B cell (primary cell): Measurements from ENCODE around the gene TMEM126A. TPM values are rescaled to one million over a fixed set of nuclear protein-coding genes. Genes with fewer than 3 reads are reported as not detected.

Experiments
- ATAC-seq: fragments of 200-7000 bp; cut with Tn5 transposase; one replicate; pipeline ENCODE4 v1.10.0; 2021; ENCODE audit warnings: low read depth, mild to moderate bottlenecking, moderate number of reproducible peaks, moderate library complexity
- CTCF ChIA-PET: fragments of 350-600 bp; sonication (Branson Sonifier 250); formaldehyde crosslinking; loops from one replicate; lab custom pipeline; 2021; ENCODE audit warnings: antibody characterized with exemption, inconsistent platforms; lab: Charles Lee
- POLR2A ChIA-PET: fragments of 350-600 bp; sonication (Branson Sonifier 250); formaldehyde crosslinking; loops from one replicate; lab custom pipeline; 2021; ENCODE audit warnings: antibody characterized with exemption; lab: Charles Lee
- DNase-seq: peaks from one replicate; pipeline ENCODE4 v3.0.0; 2013
- H2AFZ ChIP-seq: 2 replicates; pipeline ENCODE4 v1.6.1; 2012; ENCODE audit warnings: mild to moderate bottlenecking, low read depth, low read length; ENCODE audit not compliant: insufficient read depth, poor library complexity, severe bottlenecking
- H3K27ac ChIP-seq, 2 donors: 1 replicate in 1 of 2; 2 replicates in 1 of 2; pipeline ENCODE4 v1.5.1; 2012 to 2013; ENCODE audit warnings: low read length in 2 of 2, mild to moderate bottlenecking in 2 of 2, moderate library complexity in 1 of 2
- H3K27me3 ChIP-seq, 4 experiments: fragments of 200-600 bp in 1 of 4; sonication (generic) in 1 of 4; replicated peaks in 1 of 4; 1 replicate in 2 of 4; 2 replicates in 2 of 4; pipeline versions ENCODE4 v1.6.1 to v1.7.0; 2013 to 2016; ENCODE audit warnings: low read length in 3 of 4, mild to moderate bottlenecking in 2 of 4, mixed read lengths in 1 of 4, moderate library complexity in 1 of 4; ENCODE audit not compliant: insufficient read depth in 4 of 4, control insufficient read depth in 3 of 4; ENCODE audit errors: control extremely low read depth in 1 of 4
- H3K36me3 ChIP-seq, 2 experiments: replicated peaks in 1 of 2; 1 replicate in 1 of 2; 2 replicates in 1 of 2; pipeline versions ENCODE4 v1.6.1 to v1.7.1; 2013; ENCODE audit warnings: low read length in 1 of 2; ENCODE audit not compliant: insufficient read depth in 2 of 2, control insufficient read depth in 1 of 2; ENCODE audit errors: control extremely low read depth in 1 of 2, extremely low read depth in 1 of 2
- H3K4me1 ChIP-seq, 2 donors: fragments of 200-600 bp in 1 of 2; sonication (generic) in 1 of 2; 1 replicate in 1 of 2; 2 replicates in 1 of 2; pipeline versions ENCODE4 v1.5.1 to v1.6.1; 2013 to 2017; ENCODE audit warnings: low read length in 2 of 2; ENCODE audit not compliant: control insufficient read depth in 2 of 2, insufficient read depth in 2 of 2
- H3K4me2 ChIP-seq: replicated peaks from 2 replicates; pipeline ENCODE3; 2012; ENCODE audit warnings: mild to moderate bottlenecking, low read depth, low read length; ENCODE audit not compliant: poor library complexity, severe bottlenecking
- H3K4me3 ChIP-seq, 5 experiments: fragments of 200-600 bp in 1 of 5; sonication (generic) in 1 of 5; 1 replicate in 3 of 5; 2 replicates in 2 of 5; pipeline versions ENCODE4 v1.5.1 to v1.7.0; 2011 to 2016; ENCODE audit warnings: low read length in 4 of 5, mild to moderate bottlenecking in 4 of 5, low read depth in 2 of 5, control low read depth in 1 of 5, moderate library complexity in 1 of 5; ENCODE audit not compliant: insufficient read depth in 1 of 5; ENCODE audit errors: control extremely low read depth in 1 of 5, extremely low read depth in 1 of 5
- H3K79me2 ChIP-seq: fragments of 200-600 bp; sonication (generic); one replicate; pipeline ENCODE4 v1.6.0; 2016; ENCODE audit warnings: low read length; ENCODE audit not compliant: control insufficient read depth, insufficient read depth
- H3K9ac ChIP-seq: fragments of 200-600 bp; sonication (generic); 2 replicates; pipeline ENCODE4 v1.6.1; 2017; ENCODE audit warnings: mild to moderate bottlenecking, low read length, moderate library complexity
- H3K9me3 ChIP-seq, 3 donors: one replicate each; pipeline versions ENCODE4 v1.6.1 to v1.7.1; 2013; ENCODE audit warnings: low read length in 2 of 3; ENCODE audit not compliant: control insufficient read depth in 2 of 3, insufficient read depth in 1 of 3; ENCODE audit errors: control extremely low read depth in 1 of 3
- H4K20me1 ChIP-seq: 2 replicates; pipeline ENCODE4 v1.6.0; 2012; ENCODE audit warnings: mild to moderate bottlenecking, low read length; ENCODE audit not compliant: insufficient read depth, control insufficient read depth, poor library complexity, severe bottlenecking
- H3K27ac Mint-ChIP-seq: one replicate; pipeline ENCODE4 v1.8.0; 2021; ENCODE audit warnings: mixed read lengths
- H3K27me3 Mint-ChIP-seq: one replicate; pipeline ENCODE4 v1.8.0; 2021; ENCODE audit warnings: mixed read lengths
- H3K4me1 Mint-ChIP-seq: one replicate; pipeline ENCODE4 v1.8.0; 2021; ENCODE audit warnings: mixed read lengths
- H3K4me3 Mint-ChIP-seq: one replicate; pipeline ENCODE4 v1.8.0; 2021; ENCODE audit warnings: mixed read lengths
- H3K9me3 Mint-ChIP-seq: one replicate; pipeline ENCODE4 v1.8.0; 2022; ENCODE audit warnings: mixed read lengths; ENCODE audit not compliant: insufficient read depth
- EZH2 ChIP-seq: IDR thresholded peaks from 2 replicates; pipeline ENCODE4 v1.6.1; 2012; ENCODE audit warnings: borderline replicate concordance, low read depth, mild to moderate bottlenecking, moderate library complexity, low read length; ENCODE audit not compliant: insufficient read depth, poor library complexity, severe bottlenecking
- WGBS: methylation state at CpG from one replicate; pipeline ENCODE4 v1.1.5; 2013; ENCODE audit warnings: missing lambda C conversion rate; ENCODE audit not compliant: insufficient coverage; 5-methylcytosine and 5-hydroxymethylcytosine counted together
- intact Hi-C: fragments of 100-400 bp; cut with micrococcal nuclease; formaldehyde crosslinking; loops from one replicate; pipeline ENCODE4 v1.10.0; 2022
- polyA plus RNA-seq: library from polyadenylated mRNA; depleted of rRNA; stranded (reverse); fragments of >200 nt; gene quantifications from 2 replicates; pipeline ENCODE4 v1.2.3, GENCODE V29; 2012
- total RNA-seq, 2 donors: library from RNA; stranded (reverse); fragments of 120-200 nt in 1 of 2; gene quantifications; 1 replicate in 1 of 2; 2 replicates in 1 of 2; pipeline versions ENCODE4 v1.2.3 to v1.2.4, GENCODE V29; 2013 to 2022
- TF ChIP-seq, protein P1 (sequence below): fragments of 200-600 bp; IDR thresholded peaks from one replicate; pipeline ENCODE4 v1.8.0; 2022; ENCODE audit warnings: antibody characterized with exemption, mild to moderate bottlenecking

The TMEM126A gene
- total and polyA plus RNA-seq, 2 donors (not counting 1 experiment from before 2014, with no cell fraction given): 15.8 to 19.1 TPM

DNA sequence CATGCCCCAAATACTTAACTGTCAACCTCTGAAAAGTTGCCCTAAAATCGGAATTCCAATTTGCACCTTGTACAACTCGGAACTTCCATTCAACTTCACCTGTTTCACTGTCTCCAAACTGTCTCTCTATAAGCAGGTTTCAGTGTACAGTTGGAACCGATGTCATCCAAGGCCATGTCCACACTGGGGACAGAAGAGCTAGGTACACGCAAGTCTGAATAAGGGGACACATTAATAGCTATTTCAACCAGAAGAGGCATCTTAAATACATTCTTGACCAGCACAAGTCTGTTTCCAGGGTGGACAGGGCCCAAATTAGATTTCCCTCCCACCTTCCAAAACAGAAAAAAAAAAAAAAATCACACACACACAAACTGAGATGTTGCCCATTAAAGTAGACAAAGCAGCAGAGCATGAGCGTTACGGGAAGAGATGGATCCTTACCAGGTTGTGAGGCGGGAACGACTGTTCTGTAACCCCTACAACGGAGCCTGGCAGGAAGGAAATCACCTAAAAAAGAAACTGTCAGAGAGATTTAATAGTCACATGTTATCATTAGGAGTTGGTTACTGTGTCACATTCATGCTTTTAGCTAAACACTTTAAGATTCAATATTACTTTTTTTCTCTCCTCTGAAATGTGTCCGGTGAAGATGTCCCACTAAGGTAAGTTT is 15.4 kb downstream of the TMEM126A start:
- H3K27me3 Mint-ChIP-seq: no peaks in the 10 kb centered on the region
- H3K9ac ChIP-seq: peak overlapping the region; percentile 86
- 19% methylated on average over 4 of the region's 10 CpGs for WGBS
- H3K4me3 ChIP-seq: peak overlapping the region; percentile 78 to 95 (median 89)
- peak overlapping the region; percentile 79 for H3K4me2 ChIP-seq
- DNase-seq: peak; percentile 13
- H3K36me3 ChIP-seq: peaks cover 0 to 25% of the 10 kb centered on the region in 2 experiments
- peaks cover 51% of the 10 kb centered on the region for H3K4me1 Mint-ChIP-seq
- H3K9me3 ChIP-seq: peaks cover 0 to 3% (median 0%) of the 10 kb centered on the region in 3 donors
- peak overlapping the region; percentile 94 for H3K4me3 Mint-ChIP-seq
- ChIA-PET POLR2A (interaction anchor here (0.5 kb wide), 1 partner anchor 69 kb away, joined by 5 read pairs; no protein-coding TSS in a partner anchor), CTCF (interaction anchor here (0.7 to 1.9 kb wide), 3 partner anchors 35 to 312 kb away, joined by 3 to 15 read pairs (median 3); partner anchors contain the start of genes DLG2 and TMEM126B)
- H3K27ac Mint-ChIP-seq: peak overlapping the region; percentile 95
- no peaks in the 10 kb centered on the region for H3K27me3 ChIP-seq
- ATAC-seq: no peak
- H3K4me1 ChIP-seq: peaks cover 16 to 21% of the 10 kb centered on the region in 2 donors
- H3K27ac ChIP-seq: peak overlapping the region; percentile 96 to 97
- H3K9me3 Mint-ChIP-seq: no peaks in the 10 kb centered on the region
- intact Hi-C loops: loop anchor here (10.0 kb wide), 1 partner anchor 348 kb away; no protein-coding TSS in a partner anchor
- peaks cover 37% of the 10 kb centered on the region for H4K20me1 ChIP-seq
- H3K79me2 ChIP-seq: peaks cover 47% of the 10 kb centered on the region
- no peak for TF ChIP-seq EZH2
- TF ChIP-seq, protein P1, sequence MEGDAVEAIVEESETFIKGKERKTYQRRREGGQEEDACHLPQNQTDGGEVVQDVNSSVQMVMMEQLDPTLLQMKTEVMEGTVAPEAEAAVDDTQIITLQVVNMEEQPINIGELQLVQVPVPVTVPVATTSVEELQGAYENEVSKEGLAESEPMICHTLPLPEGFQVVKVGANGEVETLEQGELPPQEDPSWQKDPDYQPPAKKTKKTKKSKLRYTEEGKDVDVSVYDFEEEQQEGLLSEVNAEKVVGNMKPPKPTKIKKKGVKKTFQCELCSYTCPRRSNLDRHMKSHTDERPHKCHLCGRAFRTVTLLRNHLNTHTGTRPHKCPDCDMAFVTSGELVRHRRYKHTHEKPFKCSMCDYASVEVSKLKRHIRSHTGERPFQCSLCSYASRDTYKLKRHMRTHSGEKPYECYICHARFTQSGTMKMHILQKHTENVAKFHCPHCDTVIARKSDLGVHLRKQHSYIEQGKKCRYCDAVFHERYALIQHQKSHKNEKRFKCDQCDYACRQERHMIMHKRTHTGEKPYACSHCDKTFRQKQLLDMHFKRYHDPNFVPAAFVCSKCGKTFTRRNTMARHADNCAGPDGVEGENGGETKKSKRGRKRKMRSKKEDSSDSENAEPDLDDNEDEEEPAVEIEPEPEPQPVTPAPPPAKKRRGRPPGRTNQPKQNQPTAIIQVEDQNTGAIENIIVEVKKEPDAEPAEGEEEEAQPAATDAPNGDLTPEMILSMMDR: no peak
- peak overlapping the region; percentile 78 for H2AFZ ChIP-seq
